GM13976 (cell line): ENCODE results near the gene KATNAL2.

ENCODE experiments used
- DNase-seq: peaks from one replicate; pipeline ENCODE4 v3.0.0; 2012; ENCODE audit warnings: low spot score
- CTCF ChIP-seq: IDR thresholded peaks from 2 replicates; pipeline ENCODE4 v1.5.1; 2012; ENCODE audit warnings: borderline replicate concordance, mild to moderate bottlenecking; ENCODE audit not compliant: insufficient read depth; ENCODE audit errors: extremely low read depth, missing control alignments, control extremely low read depth
- in situ Hi-C: fragments of 300-500 bp; cut with MboI; formaldehyde crosslinking; loops from one replicate; pipeline ENCODE4 v1.12.0; 2022; ENCODE audit warnings: low sequenced_read_pairs, mixed read lengths, inconsistent platforms; ENCODE audit not compliant: unreplicated experiment

KATNAL2 gene

GRCh38 chr18:47080872-47081271, 163.5 kb downstream of the KATNAL2 start:
- in situ Hi-C loops, result no loop called here
- TF ChIP-seq CTCF, result no peak
- no peak for DNase-seq

GRCh38 chr18:47081578-47081977, 164.2 kb downstream of the KATNAL2 start:
- in situ Hi-C loops, result no loop called here
- no peak for DNase-seq
- TF ChIP-seq CTCF, result no peak

GRCh38 chr18:47087676-47088075, 170.3 kb downstream of the KATNAL2 start:
- TF ChIP-seq CTCF, result no peak
- no peak for DNase-seq
- in situ Hi-C loops, result no loop called here

- in situ Hi-C loops, result no loop called here
- TF ChIP-seq CTCF, result no peak
- no peak for DNase-seq
Measured at GRCh38 chr18:47095810-47096209, 178.4 kb downstream of the KATNAL2 start.

GRCh38 chr18:47100212-47100831, 182.9 kb downstream of the KATNAL2 start:
- in situ Hi-C loops, result loop anchor here (10.0 kb wide), 1 partner anchor 104 kb away; no protein-coding TSS in a partner anchor
- peak; percentile 60 for TF ChIP-seq CTCF
- peak; percentile 45 for DNase-seq

GRCh38 chr18:47108373-47108772, 191.0 kb downstream of the KATNAL2 start:
- in situ Hi-C loops, result loop anchor here (10.0 kb wide), 1 partner anchor 96 kb away; no protein-coding TSS in a partner anchor
- no peak for TF ChIP-seq CTCF
- DNase-seq, result no peak
